NCI-H510A treated with DMSO at 0.1 percent for 48 hours (cell line): Measurements from ENCODE around the gene MRPL9.
A peak's percentile ranks its signal among the peaks of the same experiment; 100 is the strongest.

Experiments used
- DNase-seq: peaks from one replicate; lab custom pipeline; 2025; lab: John Stamatoyannopoulos, UW

Gene MRPL9

GRCh38 chr1:151733126-151733525 is 30.2 kb downstream of the MRPL9 start:
- no peak for DNase-seq

DNA sequence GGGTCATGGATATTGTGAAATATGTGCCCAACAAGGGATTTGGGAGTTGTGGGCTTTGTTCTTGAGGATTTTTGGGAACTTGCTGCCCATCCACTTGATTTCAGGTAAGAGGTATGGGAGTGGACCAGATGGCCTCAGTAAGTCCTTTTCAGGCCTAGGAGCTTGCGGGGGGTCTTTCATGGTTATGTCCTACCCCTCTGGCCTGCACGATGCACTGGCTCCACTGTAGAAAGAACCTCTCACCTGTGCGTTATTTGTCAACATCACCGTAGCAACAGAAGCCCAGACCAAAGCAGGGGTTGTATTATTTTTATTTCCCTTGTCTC is 33.4 kb downstream of the MRPL9 start:
- DNase-seq, result no peak

GRCh38 chr1:151729157-151729965 is 33.9 kb downstream of the MRPL9 start:
- no peak for DNase-seq

GRCh38 chr1:151728151-151729054 is 34.9 kb downstream of the MRPL9 start:
- DNase-seq, result peak; percentile 39

DNA sequence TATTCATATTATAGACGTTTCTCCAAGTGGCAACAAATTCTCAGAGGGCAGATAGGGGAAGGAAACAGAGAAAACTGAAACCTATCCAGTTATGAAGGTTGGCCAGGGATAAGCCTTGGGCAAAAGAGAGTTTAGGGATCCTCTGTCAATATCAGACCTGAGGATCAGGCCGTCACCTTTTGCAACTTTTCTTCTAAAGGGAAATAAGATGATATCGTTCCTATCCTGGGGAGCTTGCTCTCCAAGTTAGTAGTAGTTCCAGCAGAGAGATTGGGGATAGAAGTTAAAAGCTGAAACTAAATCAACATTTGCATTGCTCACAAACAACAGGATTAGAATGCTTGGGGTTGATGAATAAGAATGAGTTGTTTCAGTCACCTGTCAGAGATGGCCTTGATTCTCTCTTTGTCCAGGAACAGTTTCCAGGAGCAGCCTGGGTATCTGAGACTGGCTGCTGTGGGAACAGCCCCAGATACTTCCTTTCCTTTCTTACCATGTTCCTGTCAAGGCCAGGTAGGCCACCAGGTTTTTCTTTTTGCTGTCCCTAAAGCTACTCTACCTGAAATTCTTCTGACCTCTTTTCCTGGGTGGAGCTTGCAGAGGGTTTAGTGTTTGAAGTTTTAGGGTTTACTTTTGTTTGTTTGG is 39.4 kb downstream of the MRPL9 start:
- DNase-seq, result no peak

- no peak for DNase-seq
Observed at GRCh38 chr1:151721788-151722510, 41.3 kb downstream of the MRPL9 start.

GRCh38 chr1:151720974-151721787 is 42.1 kb downstream of the MRPL9 start, which contains the start of gene RIIAD1:
TSS of gene RIIAD1 (plus strand) at chr1:151721522. CDS start at chr1:151721537, 15 bp downstream.
- DNase-seq, result no peak

DNA sequence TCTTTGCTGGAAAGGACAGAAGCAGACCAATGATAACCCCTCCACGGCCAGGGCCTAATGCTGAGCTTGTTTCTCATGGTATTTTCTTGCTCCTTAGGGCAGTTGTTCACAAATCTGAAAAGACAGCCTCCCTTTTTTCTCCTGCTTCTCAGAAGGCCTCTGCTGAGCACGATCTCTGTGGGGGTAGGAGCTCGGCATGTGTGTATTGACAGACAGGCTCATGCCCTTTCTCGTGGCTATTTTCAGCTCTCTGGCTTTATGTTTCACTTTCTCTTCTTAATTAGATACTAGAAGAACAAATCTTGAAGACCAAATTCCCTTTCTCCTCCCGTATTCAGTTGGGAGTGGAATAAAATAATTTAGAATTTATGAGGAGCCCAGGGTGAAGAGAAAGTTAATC is 42.7 kb downstream of the MRPL9 start:
- no peak for DNase-seq

DNA sequence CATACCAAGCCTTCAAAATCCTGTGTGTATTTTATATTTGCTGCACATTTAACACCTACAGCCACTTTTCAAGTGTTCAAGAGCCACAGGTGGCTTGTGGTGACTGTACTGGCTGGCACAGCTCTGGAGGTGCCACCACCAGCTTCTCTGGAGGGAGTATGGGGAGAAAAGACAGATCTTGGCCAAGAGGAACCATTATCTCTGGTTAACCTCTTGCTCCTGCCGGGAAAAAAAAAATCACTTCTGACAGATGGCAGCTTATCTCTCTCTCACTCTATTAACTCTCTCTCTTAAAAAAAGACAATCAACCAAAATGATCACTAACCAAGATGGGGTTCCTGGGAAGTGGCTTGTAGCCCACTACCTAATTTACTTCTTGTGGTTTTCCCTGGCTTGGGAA is 43.2 kb downstream of the MRPL9 start:
- DNase-seq, result no peak

DNA sequence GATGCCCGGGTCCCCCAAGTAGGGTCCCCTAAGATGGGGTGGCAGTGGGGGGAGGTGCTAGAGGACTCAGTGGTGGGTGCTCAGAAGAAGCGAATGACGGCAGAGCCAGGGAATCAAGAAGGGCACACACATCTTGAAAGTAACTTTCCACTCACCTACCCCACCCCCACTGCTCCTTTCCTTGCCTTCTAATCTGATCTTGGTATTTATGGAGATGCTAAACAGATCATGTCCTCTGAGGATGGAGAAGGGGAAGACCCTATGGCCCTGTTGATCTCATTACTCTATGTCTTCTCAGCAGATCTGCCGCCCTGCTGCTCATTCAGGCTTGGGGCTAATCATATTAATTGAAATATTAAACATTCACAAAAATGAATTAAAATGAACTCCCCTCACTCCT is 44.6 kb downstream of the MRPL9 start:
- DNase-seq, result no peak

- no peak for DNase-seq
Observed at GRCh38 chr1:151718011-151718431, 45.3 kb downstream of the MRPL9 start.

GRCh38 chr1:151716771-151717631 is 46.3 kb downstream of the MRPL9 start, which contains the start of gene CELF3:
TSS of gene CELF3 (minus strand) at chr1:151716803. CDS start at chr1:151716020, 783 bp downstream.
- DNase-seq, result peak; percentile 97

- DNase-seq, result no peak
Observed at GRCh38 chr1:151716405-151716762, 46.9 kb downstream of the MRPL9 start.

GRCh38 chr1:151715726-151716404 is 47.4 kb downstream of the MRPL9 start:
- DNase-seq, result peak; percentile 33

DNA sequence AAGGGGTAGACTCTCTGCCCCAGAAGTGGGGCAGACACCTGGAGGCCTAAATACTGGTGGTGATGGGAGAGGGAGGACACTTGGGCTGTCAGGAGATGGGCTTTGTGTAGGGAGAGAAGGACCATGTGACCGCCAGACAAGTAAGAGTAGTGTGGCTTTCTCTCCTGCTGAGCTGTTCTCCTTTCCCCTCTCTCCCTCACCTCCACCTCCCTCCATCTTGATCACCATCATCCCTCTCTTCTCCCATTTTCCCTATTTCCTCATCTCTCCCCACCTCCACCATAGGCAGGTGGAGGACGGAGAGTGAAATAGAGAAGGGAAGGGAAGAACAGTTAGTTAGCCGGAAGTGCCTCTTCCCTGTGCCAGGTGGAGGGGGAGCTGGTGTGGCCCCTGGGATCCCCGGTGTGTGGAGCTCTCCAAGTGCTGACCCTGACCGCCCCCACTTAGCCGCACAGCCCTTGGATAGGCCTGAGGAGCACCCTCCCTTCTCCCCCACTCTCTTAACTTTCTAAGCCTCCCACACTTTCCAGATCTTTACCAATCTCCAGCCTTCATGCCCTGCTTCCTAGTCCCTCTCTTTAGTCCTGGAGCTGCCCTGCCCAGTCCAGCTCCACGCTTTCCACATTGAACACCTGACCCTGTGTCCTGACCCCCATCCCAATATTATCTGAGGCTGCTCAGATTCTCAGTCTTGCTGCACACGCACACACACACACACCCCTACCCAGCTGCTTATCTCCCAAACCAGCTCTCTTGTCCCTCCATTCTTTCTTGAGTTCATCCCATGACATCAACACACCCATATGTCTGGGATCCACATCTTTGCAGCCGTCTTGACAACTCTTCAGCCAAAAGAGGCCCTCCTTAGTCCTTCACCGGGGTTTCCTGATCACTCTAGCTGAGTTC is 48.2 kb downstream of the MRPL9 start:
- no peak for DNase-seq

GRCh38 chr1:151713874-151714273 is 49.4 kb downstream of the MRPL9 start:
- peak; percentile 33 for DNase-seq

DNA sequence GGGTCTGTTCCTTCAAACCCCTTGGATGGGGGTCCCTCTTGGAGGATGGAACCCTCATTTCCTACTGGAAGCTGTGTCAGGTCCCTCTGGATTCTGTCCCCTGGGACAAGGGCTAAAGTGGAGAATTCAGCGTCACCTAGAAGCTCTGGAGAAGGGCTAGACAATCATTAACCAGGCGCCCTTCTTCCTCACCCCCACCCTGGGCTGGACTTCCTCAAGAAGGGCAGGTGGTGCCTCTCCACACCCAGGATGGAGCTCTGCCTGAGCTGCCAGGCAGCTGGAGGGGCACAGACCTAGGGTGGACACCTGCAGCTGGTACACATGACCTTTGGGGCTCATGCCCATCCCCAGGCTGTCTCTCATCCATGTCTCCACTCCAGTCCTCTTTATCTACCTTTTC is 50.3 kb downstream of the MRPL9 start:
- DNase-seq, result no peak

GRCh38 chr1:151711951-151712350 is 51.3 kb downstream of the MRPL9 start:
- peak; percentile 63 for DNase-seq
